IPS-NIHi11 (cell line): ENCODE results near the gene ME1.
"Not testable (repeated sequence)": the region's sequence is repeated elsewhere in the genome, so short reads cannot be mapped to it uniquely, and the experiment has no call there.

Source experiments
- DNase-seq: peaks from one replicate; pipeline ENCODE4 v3.0.0; 2012; ENCODE audit warnings: mixed read lengths, low spot score

Gene ME1

GRCh38 chr6:83431545-83432155 lies 799 bp upstream of the ME1 start:
- no peak for DNase-seq

- DNase-seq: peak; percentile 40
Observed at GRCh38 chr6:83429857-83430610, 817 bp downstream of the ME1 start.

- DNase-seq: no peak
Observed at GRCh38 chr6:83429269-83429668, 1.6 kb downstream of the ME1 start.

- no peak for DNase-seq
Observed at GRCh38 chr6:83424392-83425018, 6.3 kb downstream of the ME1 start.

GRCh38 chr6:83417880-83418663 lies 12.8 kb downstream of the ME1 start:
- DNase-seq: peak; percentile 36

- DNase-seq: no peak
Observed at GRCh38 chr6:83413068-83413467, 17.8 kb downstream of the ME1 start.

- DNase-seq: no peak
Observed at GRCh38 chr6:83411731-83412130, 19.1 kb downstream of the ME1 start.

GRCh38 chr6:83403191-83403590 lies 27.7 kb downstream of the ME1 start:
- DNase-seq: no peak

GRCh38 chr6:83389606-83390005 lies 41.2 kb downstream of the ME1 start:
- DNase-seq: no peak

- DNase-seq: no peak
Observed at GRCh38 chr6:83385473-83385872, 45.4 kb downstream of the ME1 start.

GRCh38 chr6:83384751-83385150 lies 46.1 kb downstream of the ME1 start:
- no peak for DNase-seq

- DNase-seq: no peak
Observed at GRCh38 chr6:83381949-83382348, 48.9 kb downstream of the ME1 start.

GRCh38 chr6:83378621-83379388 lies 52.0 kb downstream of the ME1 start:
- no peak for DNase-seq

- DNase-seq: no peak
Observed at GRCh38 chr6:83371423-83371822, 59.4 kb downstream of the ME1 start.

GRCh38 chr6:83370567-83370966 lies 60.3 kb downstream of the ME1 start:
- no peak for DNase-seq

- no peak for DNase-seq
Observed at GRCh38 chr6:83369692-83370091, 61.2 kb downstream of the ME1 start.

GRCh38 chr6:83368577-83368976 lies 62.3 kb downstream of the ME1 start:
- DNase-seq: no peak

- no peak for DNase-seq
Observed at GRCh38 chr6:83367104-83367503, 63.7 kb downstream of the ME1 start.

- no peak for DNase-seq
Observed at GRCh38 chr6:83365931-83366330, 64.9 kb downstream of the ME1 start.

- not testable (repeated sequence) for DNase-seq
Observed at GRCh38 chr6:83362349-83362748, 68.5 kb downstream of the ME1 start.

GRCh38 chr6:83359638-83360037 lies 71.2 kb downstream of the ME1 start:
- DNase-seq: no peak

- no peak for DNase-seq
Observed at GRCh38 chr6:83354747-83355146, 76.1 kb downstream of the ME1 start.
